WTC11 (cell line): ENCODE results near the gene DDIT4. TPM values are rescaled to one million over a fixed set of nuclear protein-coding genes. Genes with fewer than 3 reads are reported as not detected.
"Not testable (repeated sequence)": the region's sequence is repeated elsewhere in the genome, so short reads cannot be mapped to it uniquely, and the experiment has no call there.

Experiments used
- ATAC-seq: fragments of 200-7000 bp; cut with Tn5 transposase; 2 replicates; pipeline ENCODE4 v1.10.0; 2021; ENCODE audit warnings: mild to moderate bottlenecking, moderate library complexity
- CTCF ChIA-PET: fragments of 300-600 bp; sonication (Branson Sonifier 250); formaldehyde crosslinking; loops from one replicate; lab custom pipeline; 2021; ENCODE audit warnings: antibody characterized with exemption; lab: Charles Lee
- POLR2A ChIA-PET: fragments of 350-600 bp; sonication (Branson Sonifier 250); formaldehyde crosslinking; loops from one replicate; lab custom pipeline; 2021; ENCODE audit warnings: antibody characterized with exemption; lab: Charles Lee
- DNase-seq: peaks from one replicate; pipeline ENCODE4 v3.0.0; 2021; ENCODE audit warnings: low spot score
- H3K27ac Mint-ChIP-seq: 2 replicates; pipeline ENCODE4 v1.8.0; 2021; ENCODE audit warnings: mixed read lengths
- H3K27me3 Mint-ChIP-seq: 2 replicates; pipeline ENCODE4 v1.8.0; 2021; ENCODE audit warnings: low read depth, mild to moderate bottlenecking, moderate library complexity, mixed read lengths
- H3K36me3 Mint-ChIP-seq: 2 replicates; pipeline ENCODE4 v1.8.0; 2021; ENCODE audit warnings: mixed read lengths
- H3K4me1 Mint-ChIP-seq: 2 replicates; pipeline ENCODE4 v1.8.0; 2022; ENCODE audit warnings: mixed read lengths
- H3K4me3 Mint-ChIP-seq: 2 replicates; pipeline ENCODE4 v1.8.0; 2021; ENCODE audit warnings: mild to moderate bottlenecking, moderate library complexity, mixed read lengths
- H3K9me3 Mint-ChIP-seq: 2 replicates; pipeline ENCODE4 v1.8.0; 2021; ENCODE audit warnings: mixed read lengths
- AR ChIP-seq: fragments of 250-450 bp; sonication (Bioruptor Pico); IDR thresholded peaks from 2 replicates; pipeline ENCODE4 v1.9.0; 2021; ENCODE audit warnings: mild to moderate bottlenecking
- ARID4B ChIP-seq: sonication (generic); formaldehyde crosslinking; IDR thresholded peaks from 2 replicates; pipeline ENCODE4 v1.8.0; 2023; ENCODE audit warnings: missing genetic modification reagents, mild to moderate bottlenecking, borderline replicate concordance
- ATF3 ChIP-seq: sonication (generic); formaldehyde crosslinking; conservative IDR thresholded peaks from 2 replicates; pipeline ENCODE4 v1.8.1; 2022; ENCODE audit warnings: mild to moderate bottlenecking, missing genetic modification reagents
- ELF4 ChIP-seq: sonication (generic); formaldehyde crosslinking; IDR thresholded peaks from 2 replicates; pipeline ENCODE4 v1.8.1; 2022; ENCODE audit warnings: low read depth, mild to moderate bottlenecking, moderate library complexity, missing genetic modification reagents
- EMX1 ChIP-seq: fragments of 250-450 bp; sonication (Bioruptor Pico); IDR thresholded peaks from 2 replicates; pipeline ENCODE4 v1.8.0; 2021; ENCODE audit warnings: mild to moderate bottlenecking
- ESRRA ChIP-seq: sonication (generic); formaldehyde crosslinking; IDR thresholded peaks from 2 replicates; pipeline ENCODE4 v1.8.1; 2022; ENCODE audit warnings: mild to moderate bottlenecking, missing genetic modification reagents, borderline replicate concordance
- HMGA2 ChIP-seq: fragments of 250-450 bp; sonication (Bioruptor Pico); IDR thresholded peaks from 2 replicates; pipeline ENCODE4 v1.4.0; 2021; ENCODE audit warnings: mild to moderate bottlenecking, moderate library complexity
- MAX ChIP-seq: sonication (generic); formaldehyde crosslinking; IDR thresholded peaks from 2 replicates; pipeline ENCODE4 v1.8.0; 2022; ENCODE audit warnings: mild to moderate bottlenecking, missing genetic modification reagents
- MXD4 ChIP-seq: fragments of 250-450 bp; sonication (Bioruptor Pico); IDR thresholded peaks from 2 replicates; pipeline ENCODE4 v1.8.0; 2021; ENCODE audit warnings: mild to moderate bottlenecking, moderate library complexity, borderline replicate concordance
- NFYB ChIP-seq: sonication (generic); formaldehyde crosslinking; conservative IDR thresholded peaks from 2 replicates; pipeline ENCODE4 v1.8.0; 2022; ENCODE audit warnings: low read depth, missing genetic modification reagents
- NR1H2 ChIP-seq: sonication (generic); formaldehyde crosslinking; IDR thresholded peaks from 2 replicates; pipeline ENCODE4 v1.9.0; 2021; ENCODE audit warnings: mild to moderate bottlenecking, moderate library complexity, missing genetic modification reagents
- RORB ChIP-seq: fragments of 250-450 bp; sonication (Bioruptor Pico); IDR thresholded peaks from 2 replicates; pipeline ENCODE4 v1.9.0; 2021; ENCODE audit warnings: mild to moderate bottlenecking
- TCF7 ChIP-seq: sonication (generic); formaldehyde crosslinking; IDR thresholded peaks from 2 replicates; pipeline ENCODE4 v1.8.0; 2022; ENCODE audit warnings: mild to moderate bottlenecking, low read depth, missing genetic modification reagents, moderate library complexity
- ZNF121 ChIP-seq: sonication (generic); formaldehyde crosslinking; IDR thresholded peaks from 2 replicates; pipeline ENCODE4 v1.8.0; 2023; ENCODE audit warnings: missing genetic modification reagents
- ZNF263 ChIP-seq: sonication (generic); formaldehyde crosslinking; IDR thresholded peaks from 2 replicates; pipeline ENCODE4 v1.8.1; 2022; ENCODE audit warnings: low read depth, mild to moderate bottlenecking, moderate library complexity, missing genetic modification reagents
- ZNF671 ChIP-seq: fragments of 250-450 bp; sonication (Bioruptor Pico); IDR thresholded peaks from 2 replicates; pipeline ENCODE4 v1.8.0; 2021; ENCODE audit warnings: mild to moderate bottlenecking
- total RNA-seq: library from RNA; stranded (reverse); gene quantifications from 3 replicates; pipeline ENCODE4 v1.2.3, GENCODE V29; 2021
- TF ChIP-seq, protein P1 (sequence below): sonication (generic); formaldehyde crosslinking; IDR thresholded peaks from 2 replicates; pipeline ENCODE4 v1.8.1; 2023; ENCODE audit warnings: mild to moderate bottlenecking, missing genetic modification reagents, moderate library complexity

The DDIT4 gene
- total RNA-seq, 1 experiment from 2014 or later, result 118 TPM

- ChIA-PET CTCF (no interaction called here), POLR2A (interaction anchor here (0.7 to 1.3 kb wide), 3 partner anchors 8 to 18 kb away, joined by 3 to 4 read pairs (median 3); no protein-coding TSS in a partner anchor)
- peaks cover 57% of the 10 kb centered on the region for H3K4me1 Mint-ChIP-seq
- no peaks in the 10 kb centered on the region for H3K36me3 Mint-ChIP-seq
- H3K9me3 Mint-ChIP-seq, result no peaks in the 10 kb centered on the region
- peak overlapping the region; percentile 92 for H3K27ac Mint-ChIP-seq
- DNase-seq (peak; percentile 54), ATAC-seq (no peak)
- TF ChIP-seq ZNF121 (no peak), ESRRA (no peak), ZNF263 (peak; percentile 85), ZNF671 (CRISPR knock-in tag) (no peak)
- peak overlapping the region; percentile 33 for H3K4me3 Mint-ChIP-seq
- H3K27me3 Mint-ChIP-seq, result no peaks in the 10 kb centered on the region
Measured at GRCh38 chr10:72267819-72268399, 5.8 kb upstream of the DDIT4 start.

DNA sequence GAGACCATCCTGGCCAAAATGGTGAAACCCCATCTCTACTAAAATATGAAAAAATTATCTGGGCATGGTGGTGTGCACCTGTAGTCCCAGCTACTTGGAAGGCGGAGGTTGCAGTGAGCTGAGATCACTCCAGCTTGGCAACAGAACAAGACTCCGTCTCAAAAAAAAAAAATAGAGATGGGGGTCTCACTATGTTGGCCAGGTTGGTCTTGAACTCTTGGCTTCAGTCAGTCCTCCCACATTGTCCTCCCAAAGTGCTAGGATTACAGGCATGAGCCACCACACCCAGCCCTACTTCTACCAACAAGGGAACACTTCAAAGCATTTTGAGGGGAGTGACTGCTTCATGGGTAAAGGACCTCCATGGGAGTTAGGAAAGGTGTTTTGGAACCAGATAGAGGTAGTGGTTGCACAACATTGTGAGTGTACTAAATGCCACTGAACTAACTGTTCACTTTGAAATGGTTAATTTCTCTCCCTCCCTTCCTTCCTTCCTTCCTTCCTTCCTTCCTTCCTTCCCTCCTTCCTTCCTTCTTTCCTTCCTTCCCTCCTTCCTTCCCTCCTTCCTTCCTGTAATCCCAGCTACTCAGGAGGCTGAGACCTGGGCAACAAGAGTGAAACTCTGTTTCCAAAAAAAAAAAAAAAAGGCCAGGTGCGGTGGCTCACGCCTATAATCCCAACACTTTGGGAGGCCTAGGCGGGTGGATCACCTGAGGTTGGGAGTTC is 5.1 kb upstream of the DDIT4 start:
- POLR2A ChIA-PET, result interaction anchor here (0.6 to 2.5 kb wide), 2 partner anchors 8 to 20 kb away, joined by 6 to 13 read pairs; no protein-coding TSS in a partner anchor
- CTCF ChIA-PET, H3K4me3 Mint-ChIP-seq, DNase-seq, H3K27ac Mint-ChIP-seq, H3K9me3 Mint-ChIP-seq, H3K36me3 Mint-ChIP-seq, ATAC-seq, H3K27me3 Mint-ChIP-seq: not testable (repeated sequence)
- TF ChIP-seq ZNF121, result peak; percentile 62; the same call in 1 of the 2 replicates
- H3K4me1 Mint-ChIP-seq, result peaks cover 54% of the 10 kb centered on the region

- Mint-ChIP-seq H3K27ac (no peak overlapping the region), H3K4me1 (peaks cover 44% of the 10 kb centered on the region), H3K9me3 (no peaks in the 10 kb centered on the region)
- no peak for ATAC-seq
- DNase-seq, result no peak
- POLR2A ChIA-PET, result interaction anchor here (0.7 to 2.5 kb wide), 5 partner anchors 10 to 183 kb away, joined by 3 to 13 read pairs (median 5); partner anchors contain the start of gene SPOCK2
- CTCF ChIA-PET, result interaction anchor here (1.2 kb wide), 1 partner anchor 12 kb away, joined by 4 read pairs; no protein-coding TSS in a partner anchor
- no peak for TF ChIP-seq ATF3 (CRISPR knock-in tag)
- TF ChIP-seq EMX1 (CRISPR knock-in tag), result no peak
- no peak for TF ChIP-seq RORB (CRISPR knock-in tag)
- TF ChIP-seq NR1H2 (CRISPR knock-in tag), result no peak
- no peak for TF ChIP-seq AR (CRISPR knock-in tag)
- no peak for TF ChIP-seq HMGA2
- no peak for TF ChIP-seq MXD4 (CRISPR knock-in tag)
- TF ChIP-seq ELF4 (CRISPR knock-in tag), result no peak
- TF ChIP-seq TCF7 (CRISPR knock-in tag), result no peak
- TF ChIP-seq, protein P1, sequence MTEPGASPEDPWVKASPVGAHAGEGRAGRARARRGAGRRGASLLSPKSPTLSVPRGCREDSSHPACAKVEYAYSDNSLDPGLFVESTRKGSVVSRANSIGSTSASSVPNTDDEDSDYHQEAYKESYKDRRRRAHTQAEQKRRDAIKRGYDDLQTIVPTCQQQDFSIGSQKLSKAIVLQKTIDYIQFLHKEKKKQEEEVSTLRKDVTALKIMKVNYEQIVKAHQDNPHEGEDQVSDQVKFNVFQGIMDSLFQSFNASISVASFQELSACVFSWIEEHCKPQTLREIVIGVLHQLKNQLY (CRISPR knock-in tag), result no peak
- no peak for TF ChIP-seq ARID4B (CRISPR knock-in tag)
- no peak for TF ChIP-seq MAX (CRISPR knock-in tag)
- TF ChIP-seq NFYB (CRISPR knock-in tag), result no peak
- TF ChIP-seq, all 79 proteins: peak for 0
- peaks cover 13% of the 10 kb centered on the region for H3K36me3 Mint-ChIP-seq
- no peaks in the 10 kb centered on the region; the same call in 1 of the 2 replicates for H3K27me3 Mint-ChIP-seq
- no peak overlapping the region for H3K4me3 Mint-ChIP-seq
Measured at GRCh38 chr10:72270607-72271281, 3.0 kb upstream of the DDIT4 start.
